HG03103 (cell line): ENCODE results near the gene NOXRED1.

Experiments
- ATAC-seq: cut with Tn5 transposase; IDR thresholded peaks from one replicate; pipeline ENCODE4 v1.9.1; 2021; ENCODE audit warnings: low read depth; ENCODE audit not compliant: unreplicated experiment

Gene NOXRED1

DNA sequence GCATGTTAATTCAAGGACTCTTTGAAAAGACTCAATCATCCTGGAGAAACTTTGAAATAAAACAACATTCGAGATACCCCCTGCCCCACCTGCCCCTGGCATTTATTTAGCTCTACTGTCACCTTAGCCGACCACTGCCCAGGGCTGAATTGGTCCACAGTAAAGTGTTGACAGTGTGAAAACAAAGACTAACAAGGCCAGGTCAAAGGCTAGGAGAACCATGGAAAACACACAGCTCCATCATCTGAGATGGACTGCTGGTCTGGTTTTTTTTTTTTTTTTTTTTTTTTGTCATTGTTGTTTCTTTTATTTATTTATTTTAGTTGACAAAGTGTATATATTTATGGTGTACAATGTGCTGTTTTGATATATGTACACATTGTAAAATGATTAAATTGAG, 76.8 kb downstream of the NOXRED1 start:
- no peak for ATAC-seq

GRCh38 chr14:77344377-77344996, 78.8 kb downstream of the NOXRED1 start:
- no peak for ATAC-seq
